Heart right ventricle (tissue), 16 donors: ENCODE results near the gene SEC23IP. TPM values are rescaled to one million over a fixed set of nuclear protein-coding genes. Genes with fewer than 3 reads are reported as not detected.
"Not testable (repeated sequence)": the region's sequence is repeated elsewhere in the genome, so short reads cannot be mapped to it uniquely, and the experiment has no call there.

Source experiments
- ATAC-seq, 8 donors: fragments of 200-7000 bp; cut with Tn5 transposase; one replicate each; pipeline ENCODE4 v1.9.1; 2020; ENCODE audit warnings: mild to moderate bottlenecking in 8 of 8, moderate library complexity in 8 of 8, moderate number of reproducible peaks in 1 of 8
- DNase-seq, 2 donors: peaks; one replicate each; pipeline ENCODE4 v3.0.0-alpha.2; 2020
- H3K27ac ChIP-seq, 10 donors: fragments of 200-600 bp; sonication (generic) in 2 of 10; one replicate each; pipeline versions ENCODE4 v1.5.0 to v1.8.0; 2020 to 2022; ENCODE audit warnings: mild to moderate bottlenecking in 3 of 10
- H3K27me3 ChIP-seq, 7 donors: fragments of 200-600 bp; one replicate each; pipeline ENCODE4 v1.8.0; 2021 to 2022; ENCODE audit warnings: mild to moderate bottlenecking in 2 of 7
- H3K36me3 ChIP-seq, 9 donors: fragments of 200-600 bp; sonication (generic) in 1 of 9; one replicate each; pipeline versions ENCODE4 v1.5.0 to v1.8.0; 2020 to 2022; ENCODE audit warnings: mild to moderate bottlenecking in 2 of 9
- H3K4me1 ChIP-seq, 9 donors: fragments of 200-600 bp; sonication (generic) in 1 of 9; one replicate each; pipeline versions ENCODE4 v1.5.0 to v1.8.0; 2020 to 2022; ENCODE audit warnings: mild to moderate bottlenecking in 4 of 9
- H3K4me3 ChIP-seq, 10 donors: fragments of 200-600 bp; sonication (generic) in 2 of 10; one replicate each; pipeline versions ENCODE4 v1.5.0 to v1.8.0; 2020 to 2022; ENCODE audit warnings: mild to moderate bottlenecking in 7 of 10, moderate library complexity in 2 of 10
- H3K9me3 ChIP-seq, 11 donors: fragments of 200-600 bp in 10 of 11; sonication (generic) in 2 of 11; one replicate each; pipeline versions ENCODE4 v1.5.0 to v1.8.0; 2013 to 2022; ENCODE audit warnings: mild to moderate bottlenecking in 2 of 11, control low read depth in 1 of 11, moderate library complexity in 1 of 11
- WGBS, 2 donors: extraction: QIAGEN DNeasy Blood & Tissue Kit; methylation state at CpG; one replicate each; pipeline ENCODE4 v1.1.7; 2013; ENCODE audit warnings: inconsistent platforms in 1 of 2; 5-methylcytosine and 5-hydroxymethylcytosine counted together
- intact Hi-C, 10 donors: fragments of 100-400 bp; cut with DNase I; formaldehyde crosslinking; loops; one replicate each; pipeline versions ENCODE4 v1.11.1 to v1.14.2; 2022
- polyA plus RNA-seq, 2 donors: library from polyadenylated mRNA; stranded (reverse); fragments of 200-250 nt; gene quantifications; one replicate each; pipeline ENCODE4 v1.2.3, GENCODE V29; 2013
- total RNA-seq, 10 donors: library from RNA; stranded (reverse); fragmentation: NEBNext Ultra II Directional in 3 of 10; extraction: Animal tissue kit (Norgen Biotek cat#: 25700) in 3 of 10; gene quantifications; one replicate each; pipeline versions ENCODE4 v1.2.1 to v1.2.4, GENCODE V29; 2021 to 2023
- TF ChIP-seq, protein P1 (sequence below), 9 donors: fragments of 200-600 bp; sonication (generic) in 2 of 9; IDR thresholded peaks; one replicate each; pipeline versions ENCODE4 v1.5.0 to v1.8.0; 2021 to 2022; ENCODE audit warnings: antibody characterized with exemption in 9 of 9, mild to moderate bottlenecking in 5 of 9, moderate library complexity in 1 of 9
- donor health status: Arrhythmogenic right ventricular cardiomyopathy.
- donor health status: ischemic (EF 13 %, LVEDD 7.1; RV severe dilation, severe dysfunction).
- donor health status: healthy with polysubstance abuse.
- donor health status: DM: no; HTN: yes; CAD: no.
- donor health status: DM: no; HTN: no; CAD: no.
- donor health status: ischemic (EF 25% LVEDD 6.9; RV normal size, moderate dysfunction).
- donor health status: ischemic (EF 25% LVEDD 5.7; RV mildly dilated, moderate dysfunction).
- donor health status: healthy.
- donor health status: DM: yes; HTN: yes; CAD: no.
- donor health status: Ischemic cardiomyopathy.
- donor health status: ischemic (EF 35%, LVEDD 5.7; RV mildly dilated, moderate dysfunction).
- donor health status: nonischemic (EF 11% LVEDD 7.7; RV severe dilation, severe dysfunction).
- donor health status: DM: yes; HTN: yes; CAD: no.
- donor health status: PGD.
- donor health status: ischemic (EF 29% LVEDD 5.4; RV normal size, mild dysfunction).
- donor health status: nonischemic (EF 23%, LVEDD 6.1; RV moderate dilation, normal function).

SEC23IP gene
- total and polyA plus RNA-seq, 12 donors: 5.9 to 43.9 (median 30.6) TPM

DNA sequence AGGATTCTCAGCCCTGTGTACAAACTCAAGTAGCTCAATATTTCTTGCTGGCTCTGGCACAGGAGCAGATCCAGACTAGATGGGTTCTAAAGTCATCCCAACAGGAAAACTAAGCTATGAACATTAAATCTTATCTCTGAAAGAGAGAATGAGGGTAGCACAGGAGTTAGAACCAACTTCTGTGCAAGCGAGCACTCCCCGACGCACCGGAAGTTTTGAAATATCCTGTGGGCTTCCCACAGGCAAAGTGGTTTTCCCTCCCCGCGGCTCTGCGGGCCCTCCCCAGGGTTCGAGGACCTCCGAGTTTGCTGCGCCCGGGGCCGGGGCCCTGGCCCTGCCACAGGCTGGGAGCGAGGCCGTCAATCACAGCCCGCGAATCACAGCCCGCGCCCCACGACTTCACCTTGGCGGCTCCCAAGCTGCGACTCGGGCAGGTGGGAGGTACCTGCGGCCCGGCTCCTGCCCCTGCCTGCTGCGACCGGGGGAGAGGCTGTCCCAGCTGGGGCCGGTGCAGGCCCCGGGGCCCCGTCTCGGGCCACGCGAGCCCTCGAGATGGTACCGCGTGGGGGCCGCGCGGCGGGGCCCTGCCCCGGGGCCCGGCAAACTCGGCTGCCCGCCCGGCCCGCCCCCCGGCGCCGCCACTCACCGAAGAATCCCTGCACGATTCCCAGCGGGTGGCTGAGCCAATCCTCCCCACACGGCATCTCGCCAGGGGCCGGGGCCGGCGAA, 20.5 kb upstream of the SEC23IP start:
- H3K4me3 ChIP-seq: peak overlapping the region; percentile 54 to 92 (median 79)
- H3K4me1 ChIP-seq: peaks cover 0 to 51% (median 33%) of the 10 kb centered on the region in 9 donors
- intact Hi-C loops: loop anchor here in 4 of 10 donors (1.0 to 10.0 kb wide), 6 partner anchors 19 to 277 kb away; partner anchors contain the start of genes SEC23IP (in 2 of the 4), TIAL1 (in 2 of the 4) and INPP5F (in 1 of the 4)
- 0% methylated on average over 53 to 56 of the region's 56 CpGs for WGBS, 2 donors
- TF ChIP-seq, protein P1, sequence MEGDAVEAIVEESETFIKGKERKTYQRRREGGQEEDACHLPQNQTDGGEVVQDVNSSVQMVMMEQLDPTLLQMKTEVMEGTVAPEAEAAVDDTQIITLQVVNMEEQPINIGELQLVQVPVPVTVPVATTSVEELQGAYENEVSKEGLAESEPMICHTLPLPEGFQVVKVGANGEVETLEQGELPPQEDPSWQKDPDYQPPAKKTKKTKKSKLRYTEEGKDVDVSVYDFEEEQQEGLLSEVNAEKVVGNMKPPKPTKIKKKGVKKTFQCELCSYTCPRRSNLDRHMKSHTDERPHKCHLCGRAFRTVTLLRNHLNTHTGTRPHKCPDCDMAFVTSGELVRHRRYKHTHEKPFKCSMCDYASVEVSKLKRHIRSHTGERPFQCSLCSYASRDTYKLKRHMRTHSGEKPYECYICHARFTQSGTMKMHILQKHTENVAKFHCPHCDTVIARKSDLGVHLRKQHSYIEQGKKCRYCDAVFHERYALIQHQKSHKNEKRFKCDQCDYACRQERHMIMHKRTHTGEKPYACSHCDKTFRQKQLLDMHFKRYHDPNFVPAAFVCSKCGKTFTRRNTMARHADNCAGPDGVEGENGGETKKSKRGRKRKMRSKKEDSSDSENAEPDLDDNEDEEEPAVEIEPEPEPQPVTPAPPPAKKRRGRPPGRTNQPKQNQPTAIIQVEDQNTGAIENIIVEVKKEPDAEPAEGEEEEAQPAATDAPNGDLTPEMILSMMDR (IDR thresholded peaks at IDR 0.05): no peak
- no peaks in the 10 kb centered on the region for H3K9me3 ChIP-seq
- H3K27me3 ChIP-seq: no peaks in the 10 kb centered on the region
- H3K27ac ChIP-seq: peak overlapping the region; percentile 78 to 98 (median 92)
- no peaks in the 10 kb centered on the region for H3K36me3 ChIP-seq
- DNase-seq (peak; percentile 42 to 56), ATAC-seq (peak in 6 of 8 donors; percentile 4 to 52 (median 26))

DNA sequence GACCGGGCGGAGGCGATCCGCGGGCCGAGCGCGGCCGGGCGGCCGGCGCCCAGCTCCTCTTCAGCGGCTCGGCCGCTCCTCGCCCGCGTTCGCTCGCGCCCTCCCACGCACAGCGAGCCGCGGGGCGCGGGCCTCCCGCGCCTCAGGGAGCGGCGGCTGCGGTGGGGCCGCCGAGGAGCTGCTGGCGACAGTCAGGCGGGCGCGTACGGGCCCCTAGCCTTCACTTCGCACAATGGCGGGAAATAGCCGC, 20.0 kb upstream of the SEC23IP start, which contains the start of gene MCMBP:
MCMBP (minus strand) TSS at position 234 of the 250 bp plus-strand sequence. CDS start 259 bp downstream, outside the sequence.
- H3K9me3 ChIP-seq: no peaks in the 10 kb centered on the region
- TF ChIP-seq, protein P1 (IDR thresholded peaks at IDR 0.05): no peak
- intact Hi-C loops: loop anchor here in 4 of 10 donors (1.0 to 10.0 kb wide), 6 partner anchors 18 to 278 kb away; partner anchors contain the start of genes SEC23IP (in 2 of the 4), TIAL1 (in 2 of the 4) and INPP5F (in 1 of the 4)
- DNase-seq (no peak), ATAC-seq (no peak)
- H3K27ac ChIP-seq: peak within 1 kb of the TSS; percentile 78 to 98 (median 92)
- WGBS, 2 donors: 0 to 1% methylated on average over 31 to 41 of the region's 42 CpGs
- H3K27me3 ChIP-seq: no peaks in the 10 kb centered on the region
- peaks cover 0 to 48% (median 30%) of the 10 kb centered on the region in 9 donors for H3K4me1 ChIP-seq
- H3K36me3 ChIP-seq: no peaks in the 10 kb centered on the region
- H3K4me3 ChIP-seq: peak within 1 kb of the TSS; percentile 54 to 92 (median 79)

DNA sequence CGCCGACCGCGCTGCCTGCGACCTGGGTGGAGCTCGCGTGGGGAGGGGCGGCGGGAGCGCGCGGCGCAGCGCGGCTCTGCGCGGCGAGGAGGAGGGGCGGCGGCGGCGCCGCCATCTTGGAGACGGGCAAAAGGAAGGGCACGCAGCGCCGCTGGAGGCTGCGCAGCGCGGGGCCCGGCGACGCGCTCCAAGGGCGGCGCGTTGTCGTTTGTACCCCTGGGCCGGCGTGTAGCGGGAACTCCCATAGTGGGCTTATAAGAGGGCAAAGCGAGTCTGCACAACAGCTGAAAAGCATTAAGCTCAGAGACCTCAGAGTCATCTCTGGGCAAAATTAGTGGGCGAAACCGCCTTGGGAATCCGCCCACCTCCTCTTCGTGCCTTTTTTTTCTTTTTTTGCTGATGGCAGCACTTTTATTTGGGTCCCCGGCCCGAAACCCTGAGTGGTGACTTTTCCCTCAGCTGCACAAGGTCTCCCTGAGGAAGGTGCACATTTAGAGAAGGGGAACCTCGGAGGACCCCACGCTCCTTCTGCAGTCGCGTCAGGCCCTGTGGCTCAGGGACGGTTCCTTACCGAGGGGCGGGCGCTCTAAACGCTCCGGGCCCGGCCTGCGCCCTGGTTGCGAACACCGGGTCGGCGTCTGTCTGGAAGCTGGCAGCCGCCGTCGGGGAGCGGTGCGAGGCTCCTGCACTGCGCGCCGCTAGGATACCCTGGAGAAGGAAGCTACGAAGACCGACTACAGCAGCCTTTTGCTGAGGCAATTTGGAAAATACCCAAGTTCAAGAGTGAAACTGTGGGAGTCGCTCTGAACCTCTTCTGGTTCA, 19.5 kb upstream of the SEC23IP start:
- TF ChIP-seq, protein P1 (IDR thresholded peaks at IDR 0.05): peak in 1 of 9 donors; percentile 12
- ATAC-seq (peak; percentile 98 to 99 (median 98)), DNase-seq (peak; percentile 90 to 93)
- H3K9me3 ChIP-seq: no peaks in the 10 kb centered on the region
- intact Hi-C loops: loop anchor here in 6 of 10 donors (1.0 to 10.0 kb wide), 6 partner anchors 18 to 278 kb away; partner anchors contain the start of genes SEC23IP (in 4 of the 6), TIAL1 (in 2 of the 6) and INPP5F (in 1 of the 6)
- H3K27ac ChIP-seq: peak overlapping the region; percentile 78 to 98 (median 92)
- H3K4me3 ChIP-seq: peak overlapping the region; percentile 54 to 92 (median 79)
- no peaks in the 10 kb centered on the region for H3K36me3 ChIP-seq
- no peaks in the 10 kb centered on the region for H3K27me3 ChIP-seq
- WGBS, 2 donors: 0 to 1% methylated on average over 61 to 75 of the region's 75 CpGs
- H3K4me1 ChIP-seq: peaks cover 0 to 43% (median 25%) of the 10 kb centered on the region in 9 donors

DNA sequence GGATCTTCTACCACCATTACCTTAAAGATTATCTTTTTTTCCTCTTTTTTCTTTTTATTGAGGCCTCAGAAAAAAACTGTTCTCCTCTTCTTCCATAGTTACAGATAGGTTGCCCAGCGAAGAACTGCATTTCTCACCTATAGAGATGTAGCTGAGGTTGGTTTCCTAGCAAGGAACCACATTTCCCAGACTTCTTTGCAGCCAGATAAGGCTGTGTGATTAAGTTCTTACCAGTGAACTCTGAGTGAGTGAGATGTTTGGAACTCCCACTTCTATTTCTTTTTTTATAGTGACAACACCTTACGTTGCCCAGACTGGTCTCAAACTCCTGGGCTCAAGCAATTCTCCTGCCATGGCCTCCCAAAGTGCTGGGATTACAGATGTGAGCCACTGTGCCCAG, 14.0 kb upstream of the SEC23IP start:
- no peaks in the 10 kb centered on the region for H3K36me3 ChIP-seq
- DNase-seq: no peak
- H3K27ac ChIP-seq: no peak overlapping the region
- no peaks in the 10 kb centered on the region for H3K9me3 ChIP-seq
- no peak for ATAC-seq
- H3K4me3 ChIP-seq: no peak overlapping the region
- intact Hi-C loops: loop anchor here in 1 of 10 donors (10.0 kb wide), 1 partner anchor 284 kb away; the partner anchor contains the start of gene TIAL1
- no peaks in the 10 kb centered on the region for H3K27me3 ChIP-seq
- TF ChIP-seq, protein P1 (IDR thresholded peaks at IDR 0.05): no peak
- H3K4me1 ChIP-seq: peaks cover 0 to 8% (median 6%) of the 10 kb centered on the region in 9 donors
- 60 to 65% methylated on average over 2 of the region's 2 CpGs for WGBS, 2 donors

DNA sequence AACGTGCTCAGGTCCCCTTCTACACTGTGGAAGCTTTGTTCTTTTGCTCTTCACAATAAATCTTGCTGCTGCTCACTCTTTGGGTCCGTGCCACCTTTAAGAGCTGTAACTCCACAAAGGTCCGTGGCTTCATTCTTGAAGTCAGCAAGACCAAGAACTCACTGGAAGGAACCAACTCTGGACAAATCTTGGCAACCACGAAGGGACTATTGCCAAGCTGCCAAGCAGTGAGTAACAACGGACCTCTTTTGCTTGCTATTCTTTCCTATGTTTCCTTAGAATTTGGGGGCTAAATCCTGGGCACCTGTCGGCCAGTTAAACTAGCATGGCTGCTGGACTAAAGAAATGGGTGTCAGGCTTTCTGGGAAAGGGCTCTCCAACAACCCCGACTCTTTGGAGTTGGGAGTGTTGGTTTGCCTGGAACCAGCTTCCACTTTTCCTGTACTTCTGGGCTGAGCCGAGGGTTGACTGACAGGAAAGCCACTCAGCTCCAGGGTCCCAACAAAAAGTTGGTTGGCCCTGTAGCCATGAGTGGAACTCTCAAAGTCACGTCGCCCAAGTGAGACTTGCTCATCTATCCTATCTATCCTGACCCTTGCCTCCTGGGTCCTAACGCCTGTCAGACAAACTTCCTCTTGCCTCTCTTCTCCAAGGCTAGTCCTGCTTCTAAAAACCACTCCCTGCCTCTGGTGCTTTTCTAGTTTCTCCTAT, 8.5 kb upstream of the SEC23IP start:
- WGBS, 2 donors: 81 to 85% methylated on average over 11 of the region's 11 CpGs
- H3K9me3 ChIP-seq, ATAC-seq, H3K27ac ChIP-seq, DNase-seq, H3K4me3 ChIP-seq, intact Hi-C loops, H3K36me3 ChIP-seq, H3K27me3 ChIP-seq, H3K4me1 ChIP-seq: not testable (repeated sequence)

DNA sequence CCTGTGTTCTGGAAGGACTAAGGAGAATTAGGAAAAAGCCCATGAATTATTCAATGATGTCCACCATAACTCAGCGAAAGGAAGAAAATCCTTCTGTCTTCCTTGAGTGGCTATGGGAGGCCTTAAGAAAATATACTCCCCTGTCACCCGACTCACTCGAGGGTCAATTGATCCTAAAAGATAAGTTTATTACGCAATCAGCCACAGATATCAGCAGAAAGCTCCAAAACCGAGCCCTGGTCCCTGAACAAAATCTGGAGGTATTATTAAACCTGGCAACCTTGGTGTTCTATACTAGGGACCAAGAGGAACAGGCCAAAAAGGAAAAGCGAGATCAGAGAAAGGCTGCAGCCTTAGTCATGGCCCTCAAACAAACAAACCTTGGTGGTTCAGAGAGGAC, 6.5 kb upstream of the SEC23IP start:
- H3K27me3 ChIP-seq, H3K4me3 ChIP-seq, H3K27ac ChIP-seq, DNase-seq, ATAC-seq, H3K36me3 ChIP-seq, H3K9me3 ChIP-seq, intact Hi-C loops: not testable (repeated sequence)
- 92 to 96% methylated on average over 6 of the region's 6 CpGs for WGBS, 2 donors
- H3K4me1 ChIP-seq: peaks cover 0 to 13% (median 0%) of the 10 kb centered on the region in 9 donors
